Stimulated activated CD8-positive, alpha-beta memory T cell treated with anti-CD3 and anti-CD28 coated beads, Interleukin-12 subunit alpha, Interleukin-12 subunit beta, amount 100 ng/mL, for 24 hours (primary cell): ENCODE results near the gene RPS19BP1.
A peak's percentile ranks its signal among the peaks of the same experiment; 100 is the strongest.

Source experiments
- DNase-seq: peaks from one replicate; pipeline ENCODE4 v3.0.0-alpha.2; 2020; ENCODE audit errors: extremely low read depth

The RPS19BP1 gene, protein sequence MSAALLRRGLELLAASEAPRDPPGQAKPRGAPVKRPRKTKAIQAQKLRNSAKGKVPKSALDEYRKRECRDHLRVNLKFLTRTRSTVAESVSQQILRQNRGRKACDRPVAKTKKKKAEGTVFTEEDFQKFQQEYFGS

DNA sequence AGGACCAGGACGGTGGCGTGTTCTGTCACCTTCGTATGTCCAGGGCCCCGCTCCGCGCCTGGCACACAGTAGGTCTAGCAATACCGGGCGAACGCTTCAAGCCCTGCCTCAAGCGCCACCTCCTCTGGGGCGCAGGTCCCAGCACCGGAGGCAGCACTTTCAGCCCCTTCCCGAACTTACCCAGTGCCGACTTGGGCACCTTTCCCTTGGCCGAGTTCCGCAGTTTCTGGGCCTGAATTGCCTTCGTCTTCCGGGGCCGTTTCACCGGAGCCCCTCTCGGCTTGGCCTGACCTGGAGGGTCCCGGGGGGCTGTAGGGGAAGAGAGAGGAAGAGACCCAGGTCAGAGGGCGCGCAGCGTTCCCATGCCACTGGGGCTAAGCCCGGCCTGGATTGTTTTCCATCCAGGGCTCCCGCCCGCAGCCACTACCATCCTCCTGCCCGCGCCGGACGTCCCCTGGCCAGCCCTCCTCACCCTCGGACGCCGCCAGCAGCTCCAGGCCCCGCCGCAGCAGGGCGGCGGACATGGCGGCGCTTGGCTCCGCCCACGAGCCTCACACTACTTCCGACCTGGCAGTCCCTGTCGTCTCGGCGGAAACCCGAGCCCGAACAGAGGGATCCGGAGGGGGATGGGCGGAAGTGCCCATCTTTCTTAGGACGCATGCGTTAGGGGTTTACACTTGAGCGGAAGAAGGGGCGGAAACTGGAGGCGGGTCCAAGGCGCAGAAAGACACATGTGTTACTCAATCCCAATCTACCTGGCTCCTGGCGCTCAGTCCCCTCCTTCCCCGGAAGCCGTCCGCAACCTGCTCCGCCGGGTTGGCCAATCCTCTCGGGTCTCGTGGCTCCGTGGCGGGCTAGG is at the start of gene RPS19BP1:
TSS of gene RPS19BP1 (minus strand) at position 534 of the 859 bp plus-strand sequence. CDS start at position 524, 10 bp downstream.
- peak; percentile 97 for DNase-seq

DNA sequence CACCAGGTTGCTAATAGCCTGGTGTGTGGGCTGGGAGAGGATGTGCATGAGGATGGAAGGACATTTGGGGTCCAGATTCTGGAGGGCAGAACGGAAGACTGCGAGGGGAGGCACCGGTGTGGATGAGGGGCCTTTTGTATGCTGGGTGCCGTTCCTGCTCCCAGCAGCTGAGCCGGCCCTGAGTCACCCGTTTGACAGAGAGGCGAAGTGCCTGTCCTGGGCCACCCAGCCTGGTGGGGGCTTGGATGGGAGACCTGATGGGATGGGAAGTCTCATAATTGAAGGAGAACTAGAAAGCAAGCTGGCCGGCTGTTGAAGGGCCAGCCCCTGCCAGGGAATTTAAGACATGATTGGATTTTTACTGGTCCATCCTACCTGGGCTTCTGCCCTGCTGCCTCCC is 48.8 kb upstream of the RPS19BP1 start:
- DNase-seq: no peak

DNA sequence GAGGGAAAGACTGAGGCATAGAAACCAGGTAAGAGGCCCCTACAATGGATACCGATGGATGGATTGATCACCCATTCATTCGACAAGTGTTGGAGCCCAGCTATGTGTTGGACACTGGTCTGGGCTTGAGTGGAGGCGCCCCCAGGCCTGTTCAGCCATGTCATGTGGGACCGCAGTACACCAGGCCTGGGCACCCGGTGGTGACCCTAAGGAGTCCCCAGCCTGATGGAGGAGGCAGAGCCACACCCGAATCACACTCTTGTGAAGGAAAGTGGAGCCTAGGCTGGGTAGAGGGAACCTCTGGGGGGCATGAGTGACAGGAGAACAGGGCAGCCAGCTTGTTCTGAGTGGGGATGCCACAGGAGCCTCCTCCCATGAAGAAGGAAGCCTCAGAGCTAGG is 48.2 kb upstream of the RPS19BP1 start:
- no peak for DNase-seq

DNA sequence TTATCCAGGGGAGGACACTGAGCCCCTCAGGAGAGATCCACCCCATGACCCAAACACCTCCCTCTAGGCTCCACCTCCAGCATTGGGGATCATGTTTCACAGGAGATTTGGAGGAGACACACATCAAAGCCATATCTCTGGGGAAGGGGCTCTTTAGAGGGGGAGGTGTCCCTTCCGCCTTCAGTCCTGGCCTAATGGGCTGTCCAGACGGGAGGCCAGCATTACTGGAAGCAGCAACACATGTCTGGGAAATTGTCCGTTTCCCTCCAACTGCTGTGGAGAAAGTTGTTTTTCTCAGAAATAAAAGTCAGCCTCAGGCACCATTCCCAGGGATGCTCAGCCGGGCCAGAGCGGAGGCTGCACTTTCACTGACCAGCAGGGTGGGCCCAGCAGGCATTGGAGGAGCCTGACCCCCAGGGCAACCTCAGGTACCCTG is 47.5 kb upstream of the RPS19BP1 start:
- DNase-seq: no peak

DNA sequence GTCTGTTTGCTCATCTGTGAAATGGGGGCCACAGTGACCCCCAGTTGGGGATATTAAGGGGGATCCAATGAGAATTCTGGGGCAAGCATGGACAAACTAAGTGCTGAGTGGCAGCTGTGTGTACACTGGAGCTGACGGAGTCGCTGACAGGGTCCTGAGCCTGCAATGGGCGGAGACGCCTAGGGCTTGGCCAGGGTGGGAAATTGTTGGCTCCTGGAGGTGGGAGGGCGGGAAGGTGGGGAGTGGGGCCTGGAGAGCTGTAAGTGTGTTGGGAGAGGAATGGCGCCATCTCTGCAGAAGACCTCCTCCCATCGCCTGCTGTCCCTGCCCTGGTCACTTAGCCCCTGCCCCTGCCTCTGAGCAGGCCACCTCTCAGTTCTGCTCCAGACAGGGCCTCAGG is 45.4 kb upstream of the RPS19BP1 start:
- no peak for DNase-seq

DNA sequence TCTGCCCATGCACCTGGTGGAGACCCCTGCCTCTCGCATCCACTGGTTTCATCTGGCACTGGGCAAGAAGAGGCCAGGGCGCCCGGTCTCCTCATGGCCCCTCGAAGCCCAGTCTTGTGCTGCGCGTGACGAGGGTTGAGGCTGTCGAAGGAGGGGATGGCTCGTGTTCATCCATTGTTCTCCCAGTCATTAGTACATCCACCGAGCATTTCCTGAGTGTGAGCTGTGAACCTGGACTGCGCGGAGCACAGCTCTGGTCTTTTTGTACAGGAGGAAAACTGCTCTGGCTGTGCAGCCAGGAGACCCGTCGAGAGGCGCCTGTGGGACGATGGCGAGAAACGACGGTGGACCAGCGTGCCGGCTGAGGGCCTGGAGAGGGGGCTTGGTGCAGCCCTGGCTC is 44.8 kb upstream of the RPS19BP1 start:
- DNase-seq: no peak

DNA sequence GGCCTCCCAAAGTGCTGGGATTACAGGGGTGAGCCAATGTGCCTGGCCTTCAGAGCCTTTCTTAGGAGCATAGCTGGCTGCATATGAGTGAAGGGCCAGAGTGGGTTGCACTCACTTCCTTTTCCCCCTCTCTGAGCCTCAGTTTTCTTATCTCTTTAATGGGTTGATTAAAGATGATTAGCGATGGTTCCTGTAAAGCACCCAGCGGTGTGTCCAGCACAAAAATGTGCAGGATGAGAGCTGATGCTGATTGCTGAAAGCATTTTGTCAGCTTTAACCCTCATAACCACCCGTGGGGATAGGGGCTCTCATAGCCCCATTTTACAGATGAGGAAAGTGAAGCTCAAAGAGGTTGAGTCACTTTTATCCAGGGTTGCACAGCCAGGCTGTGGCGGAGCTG is 43.5 kb upstream of the RPS19BP1 start:
- DNase-seq: no peak

DNA sequence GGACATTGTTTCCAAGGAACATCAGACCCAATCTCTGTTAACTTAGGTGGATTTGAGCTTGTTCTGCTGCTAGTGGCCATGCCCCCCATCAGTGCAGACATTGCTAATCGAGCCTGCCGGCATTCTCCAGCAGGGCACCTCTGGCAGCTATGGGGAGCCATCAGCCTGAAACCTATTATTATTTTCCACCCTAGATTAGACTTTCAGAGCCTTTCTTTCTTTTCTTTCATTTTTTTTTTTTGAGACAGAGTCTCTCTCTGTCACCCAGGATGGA is 42.9 kb upstream of the RPS19BP1 start:
- DNase-seq: no peak

DNA sequence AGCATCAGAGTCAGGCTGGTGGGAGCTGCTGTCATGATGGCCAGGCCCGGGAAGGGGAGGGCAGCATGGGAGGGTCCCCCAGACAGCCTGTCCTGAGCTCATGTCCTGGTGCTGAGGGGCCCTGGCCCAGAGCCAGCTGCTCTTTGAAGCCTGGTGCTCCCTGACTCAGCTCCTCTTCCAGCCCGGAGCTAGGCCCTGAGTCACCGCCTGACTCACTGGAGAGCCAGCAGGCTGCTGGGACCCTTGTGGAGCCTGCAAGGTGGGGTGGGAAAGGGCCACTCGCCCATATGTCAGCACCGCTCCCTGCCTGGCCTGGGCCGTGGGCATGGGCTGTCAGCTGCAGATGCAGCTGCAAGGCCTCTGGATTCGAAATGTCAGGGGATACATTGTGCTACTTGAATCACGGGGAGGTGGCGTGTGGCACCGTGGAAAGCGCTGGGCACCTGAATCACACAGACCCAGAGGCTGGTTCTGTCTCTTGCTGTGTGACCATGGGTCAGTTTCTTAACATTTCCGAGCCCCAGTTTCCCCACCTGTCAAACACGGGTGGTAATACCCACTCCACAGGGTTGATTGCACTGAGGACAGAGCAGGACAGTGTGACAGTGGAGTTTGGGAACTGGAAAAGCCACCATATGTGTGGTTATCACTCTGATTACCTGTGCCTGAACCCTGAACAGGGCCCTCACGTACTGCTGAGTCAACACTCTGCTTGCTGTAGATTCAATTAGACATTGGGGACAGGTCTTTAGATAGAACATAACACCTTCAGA is 42.4 kb upstream of the RPS19BP1 start:
- DNase-seq: no peak

DNA sequence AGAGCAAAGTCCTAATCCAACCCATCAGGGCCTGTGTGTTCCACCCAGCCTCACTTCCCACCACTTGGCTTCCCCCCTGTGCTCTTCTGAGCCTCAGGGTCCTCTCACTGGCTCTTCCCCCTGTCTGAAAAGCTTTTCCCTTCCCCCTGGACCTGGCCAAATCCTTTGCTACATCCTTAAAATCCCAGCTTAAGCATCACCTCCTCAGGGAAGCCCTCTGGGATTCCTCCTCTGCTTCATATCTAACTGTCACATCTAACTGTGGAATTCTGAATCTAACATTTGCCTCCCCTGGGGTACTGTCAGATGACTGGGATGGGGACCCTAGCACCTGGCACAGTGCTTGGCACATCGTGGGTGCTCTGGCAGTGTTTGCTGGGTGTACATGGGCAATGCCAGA is 39.0 kb upstream of the RPS19BP1 start:
- no peak for DNase-seq

DNA sequence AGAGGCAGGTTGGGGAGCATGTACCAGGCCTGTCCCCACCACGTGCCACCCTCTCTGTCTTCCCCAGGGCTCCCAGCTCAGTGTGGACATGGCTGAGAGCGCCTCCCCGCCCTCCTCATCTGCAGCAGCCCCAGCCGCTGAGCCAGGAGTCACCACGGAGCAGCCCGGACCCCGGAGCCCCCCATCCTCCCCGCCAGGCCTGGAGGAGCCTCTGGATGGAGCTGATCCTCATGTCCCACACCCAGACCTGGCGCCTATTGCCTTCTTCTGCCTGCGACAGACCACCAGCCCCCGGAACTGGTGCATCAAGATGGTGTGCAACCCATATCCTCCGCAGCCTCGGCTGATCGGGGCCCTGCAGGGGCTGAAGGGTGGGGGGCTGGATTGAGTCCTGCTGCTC is 38.1 kb upstream of the RPS19BP1 start, which contains the start of gene CACNA1I:
TSS of gene CACNA1I (plus strand) at position 89 of the 400 bp plus-strand sequence. CDS start at position 89, 0 bp downstream.
- no peak for DNase-seq

DNA sequence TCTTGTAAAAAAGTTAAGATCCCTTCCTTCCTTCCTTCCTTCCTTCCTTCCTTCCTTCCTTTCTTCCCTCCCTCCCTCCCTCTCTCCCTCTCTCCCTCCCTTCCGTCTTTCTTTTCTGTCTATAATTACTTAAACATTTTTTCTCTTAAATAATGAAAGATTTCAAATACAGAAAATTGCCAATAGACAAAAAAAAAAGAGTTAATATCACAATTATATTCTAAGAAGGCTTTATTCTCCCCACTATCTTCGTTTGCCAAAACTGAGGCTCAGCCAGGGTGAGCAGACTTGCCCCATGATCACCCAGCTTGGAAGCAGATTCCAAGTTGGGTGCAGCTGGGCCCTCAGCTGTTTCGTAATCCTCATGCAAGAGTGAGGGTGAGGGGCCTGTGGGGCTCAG is 37.7 kb upstream of the RPS19BP1 start:
- DNase-seq: no peak

DNA sequence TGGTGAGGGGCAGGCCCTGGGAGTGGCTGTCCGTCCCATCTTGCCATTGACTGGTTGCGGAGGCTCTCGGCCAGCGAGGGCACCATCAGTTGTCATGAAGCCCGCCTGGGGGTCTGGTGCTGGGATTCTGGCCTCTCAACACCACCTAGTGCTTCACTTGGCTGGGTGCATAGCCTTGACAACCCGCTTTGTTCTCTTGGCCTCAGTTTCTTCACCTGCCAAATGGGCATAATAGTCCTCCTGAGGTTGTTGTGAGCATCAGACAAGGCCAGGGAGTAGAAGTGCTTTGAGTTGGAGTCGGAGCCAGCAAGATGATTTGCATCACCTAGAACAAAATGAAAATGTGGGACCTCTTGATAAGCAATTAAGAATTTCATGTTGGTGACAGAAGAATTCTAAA is 36.5 kb upstream of the RPS19BP1 start:
- DNase-seq: no peak

DNA sequence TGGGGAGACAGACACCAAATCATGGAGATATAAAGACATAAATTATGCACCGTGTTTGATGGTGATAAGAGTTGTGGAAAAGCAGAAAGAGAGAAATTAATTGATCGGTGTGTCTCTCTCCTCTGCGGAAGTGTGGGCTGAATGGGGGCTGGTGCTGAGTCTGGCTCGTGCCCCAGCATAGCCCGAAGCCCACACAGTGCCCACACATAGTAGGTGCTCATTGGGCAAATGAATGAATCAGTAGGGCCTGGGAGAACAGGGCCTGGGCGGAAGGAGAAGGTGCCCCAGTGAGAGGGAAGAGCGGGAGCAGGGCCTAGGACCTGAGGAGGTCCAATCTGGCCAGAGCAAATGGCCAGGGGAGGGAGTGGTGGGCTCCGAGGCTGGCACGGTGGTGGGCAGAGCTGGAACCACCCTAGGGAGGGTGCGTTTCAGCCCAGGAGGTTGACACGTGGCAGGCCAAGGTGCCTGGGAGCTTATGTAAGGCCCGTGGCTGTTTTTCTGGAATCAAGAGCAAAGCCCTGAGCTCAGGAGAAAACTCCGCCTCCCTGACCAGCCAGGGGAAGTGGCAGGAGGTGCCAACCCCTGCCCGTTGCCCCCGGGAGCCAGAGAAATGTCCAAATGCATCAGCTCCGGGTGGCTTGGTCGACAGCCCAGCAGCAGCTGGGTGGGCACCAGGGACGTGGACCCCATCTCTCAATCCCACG is 35.9 kb upstream of the RPS19BP1 start:
- no peak for DNase-seq

DNA sequence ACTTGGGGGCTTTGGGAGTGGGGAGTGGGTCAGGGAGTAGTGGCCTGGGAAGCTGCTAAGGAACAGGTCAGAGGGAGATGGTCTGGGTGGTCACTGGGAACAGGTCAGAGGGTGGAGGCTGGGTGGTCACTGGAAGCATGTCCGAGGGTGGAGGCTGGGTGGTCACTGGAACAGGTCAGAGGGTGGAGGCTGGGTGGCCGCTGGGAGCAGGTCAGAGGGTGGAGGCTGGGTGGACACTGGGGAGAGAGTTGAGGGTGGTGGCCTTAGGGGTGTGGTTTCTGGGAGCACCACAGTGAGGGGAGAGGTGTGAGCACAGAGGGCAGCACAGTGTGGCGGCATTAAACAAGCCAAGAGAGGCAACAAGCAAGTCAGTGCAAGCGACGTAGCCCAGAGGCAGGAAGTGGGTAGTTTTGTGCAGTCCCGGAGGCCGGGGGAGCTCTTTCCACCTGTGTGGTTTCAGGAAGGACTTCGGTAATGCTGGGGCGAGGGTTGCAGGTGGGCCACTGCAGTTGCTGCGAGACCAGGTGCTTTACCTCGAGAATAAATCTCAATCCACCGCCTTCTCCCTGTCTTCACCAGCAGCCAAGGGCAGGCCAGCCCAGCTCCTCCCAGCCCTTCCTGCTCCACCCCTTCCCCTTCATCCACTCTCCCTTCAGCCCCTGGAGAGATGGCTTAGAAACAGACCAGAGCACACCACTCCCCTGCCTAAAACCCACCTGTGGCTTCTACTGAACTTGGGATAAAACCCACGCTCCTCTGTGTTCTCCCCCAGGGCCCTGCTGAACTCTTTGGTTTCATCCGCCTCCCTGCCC is 34.8 kb upstream of the RPS19BP1 start:
- DNase-seq: no peak

DNA sequence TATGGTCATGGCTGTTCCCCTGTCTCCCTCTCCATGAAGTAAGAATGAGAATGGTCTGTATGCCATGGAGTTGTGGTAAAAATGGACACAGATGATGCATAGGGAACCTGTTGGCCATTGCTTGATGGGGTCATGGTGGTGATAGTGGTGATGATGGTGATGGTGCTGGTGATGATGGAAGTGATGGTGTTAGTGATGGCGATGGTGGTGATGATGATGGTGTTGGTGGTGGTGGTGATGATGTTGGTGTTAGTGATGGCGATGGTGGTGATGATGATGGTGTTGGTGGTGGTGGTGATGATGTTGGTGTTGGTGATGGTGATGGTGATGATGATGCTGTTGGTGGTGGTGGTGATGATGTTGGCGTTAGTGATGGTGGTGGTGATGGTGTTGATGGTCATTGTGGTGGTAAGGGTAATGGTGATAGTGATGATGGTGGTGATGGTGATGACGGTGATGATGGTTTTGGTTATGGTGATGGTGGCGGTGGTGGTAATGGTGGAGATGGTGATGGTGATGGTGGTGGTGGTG is 32.9 kb upstream of the RPS19BP1 start:
- no peak for DNase-seq

DNA sequence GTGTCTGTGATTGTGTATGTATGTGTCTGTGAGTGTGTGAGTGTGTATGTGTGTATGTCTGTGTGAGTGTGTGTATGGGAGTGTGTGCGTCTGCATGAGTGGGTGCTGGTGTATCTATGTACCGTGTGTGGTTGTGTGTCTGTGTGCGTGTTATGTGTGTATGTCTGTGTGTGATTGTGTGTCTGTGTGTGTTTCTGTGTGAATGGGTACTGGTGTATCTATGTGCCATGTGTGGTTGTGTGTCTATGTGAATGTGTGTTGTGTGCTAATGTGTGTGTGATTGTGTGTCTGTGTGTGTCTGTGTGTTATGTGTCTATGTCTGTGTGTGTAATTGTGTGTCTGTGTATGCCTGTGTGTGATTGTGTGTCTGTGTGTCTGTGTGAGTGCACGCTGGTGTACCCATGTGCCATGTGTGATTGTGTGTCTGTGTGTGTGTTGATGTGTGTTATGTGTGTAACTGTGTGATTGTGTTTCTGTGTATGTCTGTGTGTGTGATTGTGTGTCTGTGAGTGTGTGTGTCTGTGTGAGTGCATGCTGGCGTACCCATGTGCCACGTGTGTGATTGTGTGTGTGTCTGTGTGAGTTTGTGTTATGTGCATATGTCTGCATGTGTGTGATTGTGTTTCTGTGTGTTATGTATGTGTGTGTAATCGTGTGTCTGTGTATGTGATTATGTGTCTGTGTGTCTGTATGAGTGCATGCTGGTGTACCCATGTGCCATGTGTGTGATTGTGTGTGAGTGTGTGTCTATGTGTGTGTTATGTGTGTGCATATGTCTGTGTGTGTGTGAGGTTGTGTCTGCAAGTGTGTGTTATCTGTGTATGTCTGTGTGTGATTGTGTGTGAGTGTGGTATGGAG is 31.3 kb upstream of the RPS19BP1 start:
- DNase-seq: no peak

DNA sequence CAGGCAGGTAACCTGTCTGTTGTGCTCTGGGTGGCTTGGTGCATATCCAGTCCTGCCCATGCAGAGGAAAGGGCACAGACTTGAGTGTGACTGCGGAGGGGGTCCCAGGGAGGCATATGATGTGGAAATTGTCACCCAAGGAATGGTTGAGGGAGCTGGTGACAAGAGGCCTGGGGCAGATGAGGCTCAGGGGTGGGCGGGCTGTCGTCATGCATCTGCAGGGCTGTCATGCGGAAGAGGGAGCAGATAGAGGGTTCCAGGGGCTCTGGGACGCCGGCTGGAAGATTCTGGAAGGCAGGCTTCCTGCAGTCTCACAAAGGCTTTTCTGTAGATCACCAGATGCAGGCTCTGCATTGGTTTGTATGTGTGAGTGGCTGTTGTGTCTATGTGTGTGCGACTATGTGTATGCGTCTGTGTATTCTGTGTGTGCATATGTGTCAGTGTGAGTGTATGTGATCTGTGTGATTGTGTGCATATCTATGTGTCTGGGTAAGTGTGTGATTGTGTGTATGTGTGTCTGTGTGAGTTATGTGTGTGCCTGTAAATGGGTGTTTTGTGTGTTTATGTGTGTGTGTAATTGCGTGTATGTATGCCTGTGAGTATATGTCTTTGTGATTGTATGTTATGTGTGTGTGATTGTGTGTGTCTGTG is 30.4 kb upstream of the RPS19BP1 start:
- DNase-seq: no peak

DNA sequence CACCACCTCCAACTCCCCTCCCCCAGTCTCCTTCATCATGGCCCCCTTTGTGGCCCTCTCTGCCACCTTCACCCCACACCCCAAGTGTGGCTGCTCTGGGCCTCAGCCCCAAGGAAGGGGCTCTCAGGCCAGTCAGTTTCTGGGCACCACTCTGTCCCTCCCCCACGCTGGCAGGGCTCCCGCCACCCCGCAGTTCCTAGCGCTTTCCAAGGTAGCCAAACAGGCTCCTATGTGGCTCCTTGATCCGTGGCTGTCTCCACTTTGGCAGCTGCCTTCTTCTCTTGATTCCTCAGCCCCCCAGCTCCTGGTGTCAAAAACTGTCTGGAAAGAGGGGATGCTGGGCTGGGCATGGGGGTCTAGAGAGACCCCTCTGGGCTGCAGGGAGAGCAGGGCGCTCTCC is 27.6 kb upstream of the RPS19BP1 start:
- DNase-seq: no peak
